ENCODE measurements around the gene IFITM5. TPM values are rescaled to one million over a fixed set of nuclear protein-coding genes. Genes with fewer than 3 reads are reported as not detected.

IFITM5 gene
- total and polyA plus RNA-seq, 9 of the 15 experiments (the other 6 are each of a cell fraction or from before 2014, with no cell fraction given): 0.19 TPM; not detected in 8

DNA sequence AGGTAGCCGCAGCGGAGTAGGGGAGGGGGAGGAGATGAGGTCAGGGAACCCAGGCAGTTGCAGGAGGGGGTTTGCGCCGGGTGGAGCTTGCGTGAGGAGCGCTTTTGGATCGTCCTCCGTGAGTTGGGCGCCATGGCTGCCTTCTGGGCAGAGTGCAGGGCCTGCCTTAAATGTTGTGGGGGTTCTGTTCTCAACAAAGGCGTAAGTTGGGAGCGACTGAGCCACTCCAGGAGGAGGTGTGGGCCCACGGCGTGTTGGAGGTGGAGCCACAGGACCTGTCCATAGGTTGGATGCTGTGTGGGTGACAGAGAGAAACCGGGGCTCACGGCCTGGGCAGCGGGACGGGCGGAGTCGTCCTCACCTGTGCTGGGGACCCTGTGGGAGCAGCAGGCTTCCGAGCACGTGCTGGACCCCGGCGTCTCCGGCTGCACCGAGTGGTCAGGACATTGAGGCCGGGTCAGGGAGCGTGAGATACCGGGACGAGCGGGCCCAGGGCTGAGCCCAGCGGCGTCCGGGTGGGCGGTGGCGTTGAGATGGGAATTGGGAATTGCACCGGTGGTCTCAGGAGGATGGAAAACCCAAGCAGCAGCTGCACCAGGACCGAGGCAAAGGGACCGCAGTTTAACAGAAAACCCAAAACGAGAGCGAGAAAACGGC lies 11.4 kb downstream of the IFITM5 start (continued):
- TF ChIP-seq MED1 (CRISPR knock-in tag; IDR thresholded peaks at IDR 0.05; ENCODE audit: borderline replicate concordance): 0 out of 2 replicates have a peak, but pooled peaks have one; percentile 88
- TF ChIP-seq SUPT5H (IDR thresholded peaks at IDR 0.05): peak; percentile 62; the same call in 1 of the 2 replicates
- no peak for TF ChIP-seq ZNF253 (CRISPR knock-in tag; conservative IDR thresholded peaks at IDR 0.05)
- no peak for TF ChIP-seq ZNF695 (CRISPR knock-in tag; IDR thresholded peaks at IDR 0.05)
- TF ChIP-seq, protein P1, sequence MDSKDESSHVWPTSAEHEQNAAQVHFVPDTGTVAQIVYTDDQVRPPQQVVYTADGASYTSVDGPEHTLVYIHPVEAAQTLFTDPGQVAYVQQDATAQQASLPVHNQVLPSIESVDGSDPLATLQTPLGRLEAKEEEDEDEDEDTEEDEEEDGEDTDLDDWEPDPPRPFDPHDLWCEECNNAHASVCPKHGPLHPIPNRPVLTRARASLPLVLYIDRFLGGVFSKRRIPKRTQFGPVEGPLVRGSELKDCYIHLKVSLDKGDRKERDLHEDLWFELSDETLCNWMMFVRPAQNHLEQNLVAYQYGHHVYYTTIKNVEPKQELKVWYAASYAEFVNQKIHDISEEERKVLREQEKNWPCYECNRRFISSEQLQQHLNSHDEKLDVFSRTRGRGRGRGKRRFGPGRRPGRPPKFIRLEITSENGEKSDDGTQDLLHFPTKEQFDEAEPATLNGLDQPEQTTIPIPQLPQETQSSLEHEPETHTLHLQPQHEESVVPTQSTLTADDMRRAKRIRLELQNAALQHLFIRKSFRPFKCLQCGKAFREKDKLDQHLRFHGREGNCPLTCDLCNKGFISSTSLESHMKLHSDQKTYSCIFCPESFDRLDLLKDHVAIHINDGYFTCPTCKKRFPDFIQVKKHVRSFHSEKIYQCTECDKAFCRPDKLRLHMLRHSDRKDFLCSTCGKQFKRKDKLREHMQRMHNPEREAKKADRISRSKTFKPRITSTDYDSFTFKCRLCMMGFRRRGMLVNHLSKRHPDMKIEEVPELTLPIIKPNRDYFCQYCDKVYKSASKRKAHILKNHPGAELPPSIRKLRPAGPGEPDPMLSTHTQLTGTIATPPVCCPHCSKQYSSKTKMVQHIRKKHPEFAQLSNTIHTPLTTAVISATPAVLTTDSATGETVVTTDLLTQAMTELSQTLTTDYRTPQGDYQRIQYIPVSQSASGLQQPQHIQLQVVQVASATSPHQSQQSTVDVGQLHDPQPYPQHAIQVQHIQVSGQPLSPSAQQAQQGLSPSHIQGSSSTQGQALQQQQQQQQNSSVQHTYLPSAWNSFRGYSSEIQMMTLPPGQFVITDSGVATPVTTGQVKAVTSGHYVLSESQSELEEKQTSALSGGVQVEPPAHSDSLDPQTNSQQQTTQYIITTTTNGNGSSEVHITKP (IDR thresholded peaks at IDR 0.05; ENCODE audit: partially characterized antibody): peak; percentile 26
- TF ChIP-seq EHMT2 (IDR thresholded peaks at IDR 0.05): no peak
- no peak for TF ChIP-seq NCOA4 (IDR thresholded peaks at IDR 0.05; ENCODE audit: partially characterized antibody)
- no peak for TF ChIP-seq ZNF12 (CRISPR knock-in tag; IDR thresholded peaks at IDR 0.05)
- TF ChIP-seq, protein P2, sequence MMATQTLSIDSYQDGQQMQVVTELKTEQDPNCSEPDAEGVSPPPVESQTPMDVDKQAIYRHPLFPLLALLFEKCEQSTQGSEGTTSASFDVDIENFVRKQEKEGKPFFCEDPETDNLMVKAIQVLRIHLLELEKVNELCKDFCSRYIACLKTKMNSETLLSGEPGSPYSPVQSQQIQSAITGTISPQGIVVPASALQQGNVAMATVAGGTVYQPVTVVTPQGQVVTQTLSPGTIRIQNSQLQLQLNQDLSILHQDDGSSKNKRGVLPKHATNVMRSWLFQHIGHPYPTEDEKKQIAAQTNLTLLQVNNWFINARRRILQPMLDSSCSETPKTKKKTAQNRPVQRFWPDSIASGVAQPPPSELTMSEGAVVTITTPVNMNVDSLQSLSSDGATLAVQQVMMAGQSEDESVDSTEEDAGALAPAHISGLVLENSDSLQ (IDR thresholded peaks at IDR 0.05): no peak
- no peak for TF ChIP-seq ZNF274 (IDR thresholded peaks at IDR 0.05; ENCODE audit: borderline replicate concordance, low read depth, low read length)
- no peak for TF ChIP-seq ZNF239 (CRISPR knock-in tag; IDR thresholded peaks at IDR 0.05)
- TF ChIP-seq HEY1 (CRISPR knock-in tag; IDR thresholded peaks at IDR 0.05; ENCODE audit: borderline replicate concordance): no peak
- no peak for TF ChIP-seq TCF7 (IDR thresholded peaks at IDR 0.05; ENCODE audit: borderline replicate concordance)
- TF ChIP-seq, protein P3, sequence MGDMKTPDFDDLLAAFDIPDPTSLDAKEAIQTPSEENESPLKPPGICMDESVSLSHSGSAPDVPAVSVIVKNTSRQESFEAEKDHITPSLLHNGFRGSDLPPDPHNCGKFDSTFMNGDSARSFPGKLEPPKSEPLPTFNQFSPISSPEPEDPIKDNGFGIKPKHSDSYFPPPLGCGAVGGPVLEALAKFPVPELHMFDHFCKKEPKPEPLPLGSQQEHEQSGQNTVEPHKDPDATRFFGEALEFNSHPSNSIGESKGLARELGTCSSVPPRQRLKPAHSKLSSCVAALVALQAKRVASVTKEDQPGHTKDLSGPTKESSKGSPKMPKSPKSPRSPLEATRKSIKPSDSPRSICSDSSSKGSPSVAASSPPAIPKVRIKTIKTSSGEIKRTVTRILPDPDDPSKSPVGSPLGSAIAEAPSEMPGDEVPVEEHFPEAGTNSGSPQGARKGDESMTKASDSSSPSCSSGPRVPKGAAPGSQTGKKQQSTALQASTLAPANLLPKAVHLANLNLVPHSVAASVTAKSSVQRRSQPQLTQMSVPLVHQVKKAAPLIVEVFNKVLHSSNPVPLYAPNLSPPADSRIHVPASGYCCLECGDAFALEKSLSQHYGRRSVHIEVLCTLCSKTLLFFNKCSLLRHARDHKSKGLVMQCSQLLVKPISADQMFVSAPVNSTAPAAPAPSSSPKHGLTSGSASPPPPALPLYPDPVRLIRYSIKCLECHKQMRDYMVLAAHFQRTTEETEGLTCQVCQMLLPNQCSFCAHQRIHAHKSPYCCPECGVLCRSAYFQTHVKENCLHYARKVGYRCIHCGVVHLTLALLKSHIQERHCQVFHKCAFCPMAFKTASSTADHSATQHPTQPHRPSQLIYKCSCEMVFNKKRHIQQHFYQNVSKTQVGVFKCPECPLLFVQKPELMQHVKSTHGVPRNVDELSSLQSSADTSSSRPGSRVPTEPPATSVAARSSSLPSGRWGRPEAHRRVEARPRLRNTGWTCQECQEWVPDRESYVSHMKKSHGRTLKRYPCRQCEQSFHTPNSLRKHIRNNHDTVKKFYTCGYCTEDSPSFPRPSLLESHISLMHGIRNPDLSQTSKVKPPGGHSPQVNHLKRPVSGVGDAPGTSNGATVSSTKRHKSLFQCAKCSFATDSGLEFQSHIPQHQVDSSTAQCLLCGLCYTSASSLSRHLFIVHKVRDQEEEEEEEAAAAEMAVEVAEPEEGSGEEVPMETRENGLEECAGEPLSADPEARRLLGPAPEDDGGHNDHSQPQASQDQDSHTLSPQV (IDR thresholded peaks at IDR 0.05): peak; percentile 65; the same call in 1 of the 2 replicates
- 0 out of 2 replicates have a peak, but pooled peaks have one; percentile 25 for TF ChIP-seq HDAC2 (IDR thresholded peaks at IDR 0.05)
- no peak for TF ChIP-seq GTF2F1 (IDR thresholded peaks at IDR 0.05; ENCODE audit: low read depth, low read length)
- peak in 1 of 2 experiments; percentile 63; a peak in 1 of 4 replicates for TF ChIP-seq FOXA3 (CRISPR knock-in tag; conservative IDR thresholded peaks at IDR 0.05 in 1 of 2, IDR thresholded peaks at IDR 0.05 in 1 of 2)
- no peak for TF ChIP-seq NFYB (IDR thresholded peaks at IDR 0.05; ENCODE audit: extremely low read depth, insufficient read length)
- 0 out of 2 replicates have a peak, but pooled peaks have one; percentile 52 for TF ChIP-seq POLR2G (IDR thresholded peaks at IDR 0.05; ENCODE audit: low read depth, low read length)
- TF ChIP-seq ZBTB8A (IDR thresholded peaks at IDR 0.05; ENCODE audit: partially characterized antibody): no peak

All from K562 (cell line).